Memory B cell (primary cell): ENCODE results near the gene ADAM12.

Source experiments
- ATAC-seq: fragments of 150-1000 bp; cut with Tn5 transposase; 2 replicates; pipeline ENCODE4 v1.10.0; 2021; ENCODE audit warnings: low read depth, mild to moderate bottlenecking, moderate library complexity
- DNase-seq, 2 donors: peaks; one replicate each; pipeline ENCODE4 v3.0.0; 2022; ENCODE audit warnings: low spot score in 2 of 2
- H3K27ac Mint-ChIP-seq: one replicate; pipeline ENCODE4 v1.8.0; 2022; ENCODE audit warnings: mild to moderate bottlenecking, moderate library complexity, mixed read lengths
- H3K27me3 Mint-ChIP-seq: one replicate; pipeline ENCODE4 v1.8.0; 2022; ENCODE audit warnings: mixed read lengths
- H3K36me3 Mint-ChIP-seq: one replicate; pipeline ENCODE4 v1.8.0; 2022; ENCODE audit warnings: mild to moderate bottlenecking, mixed read lengths
- H3K4me1 Mint-ChIP-seq: one replicate; pipeline ENCODE4 v1.8.0; 2022; ENCODE audit warnings: mixed read lengths
- H3K4me3 Mint-ChIP-seq: one replicate; pipeline ENCODE4 v1.8.0; 2022; ENCODE audit warnings: mild to moderate bottlenecking, moderate library complexity, mixed read lengths
- H3K9me3 Mint-ChIP-seq: one replicate; pipeline ENCODE4 v1.8.0; 2022; ENCODE audit warnings: mixed read lengths

ADAM12 gene

DNA sequence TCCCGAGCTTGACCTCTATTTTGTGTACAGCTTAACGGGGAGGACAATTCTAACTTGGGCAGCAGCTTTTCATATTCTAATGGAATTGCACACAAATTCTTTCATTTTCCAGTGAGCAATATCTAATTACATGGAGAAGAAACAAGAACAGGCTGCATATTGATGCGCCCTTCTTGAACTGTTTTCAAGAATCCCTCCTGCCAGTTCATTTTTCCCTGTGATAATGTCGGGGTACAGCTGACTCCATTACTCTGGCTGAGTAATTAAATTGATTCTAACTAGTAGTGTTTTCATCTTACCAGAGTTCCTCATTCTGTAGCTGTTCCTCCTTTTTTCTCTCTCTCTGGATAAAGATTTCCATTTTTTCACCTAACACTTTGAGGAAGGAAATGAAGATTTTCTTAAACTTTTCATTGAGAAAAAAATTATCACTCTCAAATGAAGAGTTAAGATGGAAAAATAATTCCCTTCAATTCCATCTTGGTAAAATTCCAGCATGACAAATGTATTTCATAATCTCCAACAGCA lies 301.1 kb downstream of the ADAM12 start:
- Mint-ChIP-seq H3K36me3 (no peaks in the 10 kb centered on the region), H3K4me3 (no peak overlapping the region), H3K27ac (no peak overlapping the region), H3K4me1 (no peaks in the 10 kb centered on the region), H3K27me3 (peaks cover 6% of the 10 kb centered on the region), H3K9me3 (no peaks in the 10 kb centered on the region)
- ATAC-seq (no peak), DNase-seq (no peak)

DNA sequence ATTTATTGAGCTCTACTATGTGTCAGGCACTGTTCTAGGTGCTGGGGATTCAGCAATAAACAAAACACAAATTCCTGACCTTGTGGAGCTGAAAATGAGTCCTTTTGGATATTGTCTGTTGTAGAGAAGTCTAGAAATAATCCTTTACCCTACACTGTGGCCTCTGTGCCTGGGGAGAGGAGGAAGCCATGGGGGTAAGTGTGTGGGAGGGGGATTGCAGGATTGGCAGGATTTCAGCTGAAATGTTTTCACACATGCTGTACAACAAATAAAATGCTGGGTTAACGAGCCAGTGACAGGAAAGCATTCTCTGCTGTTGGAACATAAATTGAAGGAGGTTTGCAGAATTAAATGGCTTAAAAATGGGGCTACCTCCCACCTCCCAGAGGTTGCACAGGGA lies 302.5 kb downstream of the ADAM12 start:
- no peak overlapping the region for H3K27ac Mint-ChIP-seq
- no peaks in the 10 kb centered on the region for H3K36me3 Mint-ChIP-seq
- H3K4me3 Mint-ChIP-seq = no peak overlapping the region
- DNase-seq (no peak), ATAC-seq (no peak)
- H3K27me3 Mint-ChIP-seq = peaks cover 8% of the 10 kb centered on the region
- H3K9me3 Mint-ChIP-seq = no peaks in the 10 kb centered on the region
- H3K4me1 Mint-ChIP-seq = no peaks in the 10 kb centered on the region

DNA sequence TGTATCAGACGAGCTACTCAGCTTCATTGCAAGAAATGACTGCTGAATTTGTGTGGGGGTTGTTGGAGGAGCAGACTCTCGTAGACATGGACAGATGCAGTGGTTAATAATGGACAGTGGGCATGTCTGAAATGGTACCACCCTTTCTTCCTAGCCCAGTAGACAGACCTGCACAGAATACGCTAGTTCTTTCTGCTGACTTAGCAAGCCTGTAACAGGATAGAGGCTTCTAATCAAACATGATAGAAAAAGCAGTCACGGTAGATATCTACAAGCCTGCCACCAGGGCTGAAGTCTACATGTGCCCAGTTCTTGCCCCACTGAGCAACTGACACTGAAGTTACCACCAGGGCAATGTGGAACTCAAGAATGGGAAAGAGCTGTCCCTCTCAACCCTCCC lies 303.9 kb downstream of the ADAM12 start:
- Mint-ChIP-seq H3K36me3 (no peaks in the 10 kb centered on the region), H3K27ac (no peak overlapping the region), H3K27me3 (peaks cover 10% of the 10 kb centered on the region), H3K4me1 (no peaks in the 10 kb centered on the region), H3K9me3 (no peaks in the 10 kb centered on the region), H3K4me3 (no peak overlapping the region)
- DNase-seq = no peak
- ATAC-seq = no peak

DNA sequence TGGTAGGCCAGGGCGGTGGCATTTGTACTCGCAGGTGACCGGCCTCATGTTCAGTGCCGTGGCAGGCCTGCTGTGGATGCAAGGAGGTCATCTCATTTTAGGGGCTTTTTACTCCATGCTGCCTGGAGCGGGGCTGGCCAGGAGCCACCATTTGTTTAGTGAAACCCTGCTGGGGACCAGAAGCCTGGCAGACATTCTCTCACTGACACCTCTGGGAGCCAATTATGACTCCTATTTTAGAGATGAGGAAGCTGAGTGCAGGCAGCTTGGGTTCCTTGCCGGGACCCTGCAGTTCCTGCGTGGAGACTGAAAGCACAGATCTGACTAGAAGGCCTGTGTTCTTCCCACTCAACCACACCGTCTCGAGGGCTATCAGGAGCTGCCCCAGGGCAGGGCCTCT lies 305.3 kb downstream of the ADAM12 start:
- no peaks in the 10 kb centered on the region for H3K36me3 Mint-ChIP-seq
- no peaks in the 10 kb centered on the region for H3K4me1 Mint-ChIP-seq
- no peak overlapping the region for H3K4me3 Mint-ChIP-seq
- peaks cover 12% of the 10 kb centered on the region for H3K27me3 Mint-ChIP-seq
- H3K27ac Mint-ChIP-seq = no peak overlapping the region
- DNase-seq = no peak
- no peak for ATAC-seq
- no peaks in the 10 kb centered on the region for H3K9me3 Mint-ChIP-seq

DNA sequence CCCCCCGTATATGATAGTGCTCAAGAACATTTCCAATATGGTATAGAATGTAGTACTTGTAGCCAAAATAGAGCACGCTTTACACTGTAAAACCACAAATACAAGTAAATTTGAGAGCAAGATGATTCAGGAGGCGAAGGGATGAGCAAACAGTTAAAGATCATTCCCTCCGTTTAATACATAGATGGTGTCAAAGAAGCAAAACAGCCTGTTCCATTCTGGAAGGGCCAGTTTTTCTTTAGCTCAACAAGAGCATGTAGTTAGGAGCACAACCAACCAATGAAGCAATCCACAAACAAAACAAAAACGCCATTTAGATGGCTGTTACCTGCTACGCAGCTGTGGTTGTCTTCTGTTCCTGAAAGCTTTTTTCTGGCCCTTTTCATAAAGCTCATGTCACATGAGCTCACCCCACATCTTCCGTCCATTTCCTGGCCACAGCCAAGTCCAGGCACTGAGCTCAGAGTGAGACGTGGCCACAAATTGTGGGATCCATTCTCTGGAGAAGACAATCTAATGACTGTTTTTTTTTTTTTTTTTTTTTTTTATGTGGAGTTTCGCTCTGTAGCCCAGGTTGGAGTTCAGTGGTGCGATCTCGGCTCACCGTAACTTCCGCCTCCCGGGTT lies 306.3 kb downstream of the ADAM12 start:
- H3K9me3 Mint-ChIP-seq = no peaks in the 10 kb centered on the region
- H3K36me3 Mint-ChIP-seq = no peaks in the 10 kb centered on the region
- no peak overlapping the region for H3K27ac Mint-ChIP-seq
- no peak overlapping the region for H3K4me3 Mint-ChIP-seq
- ATAC-seq (no peak), DNase-seq (no peak)
- H3K4me1 Mint-ChIP-seq = no peaks in the 10 kb centered on the region
- peaks cover 12% of the 10 kb centered on the region for H3K27me3 Mint-ChIP-seq

DNA sequence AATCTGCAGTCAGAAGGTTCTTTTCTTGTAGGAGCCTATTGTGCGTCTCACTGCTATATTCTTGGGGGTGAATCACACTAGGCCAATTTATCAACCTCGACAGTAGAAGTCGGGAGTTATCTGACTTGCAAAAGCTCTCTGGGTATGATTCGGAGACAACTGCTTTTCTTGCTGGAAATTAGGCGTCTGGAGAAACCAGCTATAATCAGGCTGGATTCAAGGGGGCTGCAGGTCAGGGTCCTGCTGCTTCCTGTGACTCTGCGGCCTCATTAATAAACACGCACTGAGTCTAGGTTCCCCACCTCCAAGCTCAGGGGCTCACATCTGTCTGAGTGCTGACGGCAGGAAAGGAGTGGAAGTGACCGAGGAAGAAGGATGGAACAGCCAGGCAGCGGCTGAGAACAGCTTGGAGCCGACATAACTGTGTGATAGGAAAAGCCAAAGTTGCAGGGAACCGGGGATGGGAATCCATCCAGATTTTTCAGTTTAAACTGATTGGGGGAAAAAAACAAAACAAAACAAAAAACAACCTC lies 307.3 kb downstream of the ADAM12 start:
- DNase-seq (no peak), ATAC-seq (no peak)
- H3K36me3 Mint-ChIP-seq = no peaks in the 10 kb centered on the region
- H3K4me3 Mint-ChIP-seq = no peak overlapping the region
- peaks cover 12% of the 10 kb centered on the region for H3K27me3 Mint-ChIP-seq
- H3K4me1 Mint-ChIP-seq = no peaks in the 10 kb centered on the region
- H3K27ac Mint-ChIP-seq = no peak overlapping the region
- H3K9me3 Mint-ChIP-seq = no peaks in the 10 kb centered on the region

DNA sequence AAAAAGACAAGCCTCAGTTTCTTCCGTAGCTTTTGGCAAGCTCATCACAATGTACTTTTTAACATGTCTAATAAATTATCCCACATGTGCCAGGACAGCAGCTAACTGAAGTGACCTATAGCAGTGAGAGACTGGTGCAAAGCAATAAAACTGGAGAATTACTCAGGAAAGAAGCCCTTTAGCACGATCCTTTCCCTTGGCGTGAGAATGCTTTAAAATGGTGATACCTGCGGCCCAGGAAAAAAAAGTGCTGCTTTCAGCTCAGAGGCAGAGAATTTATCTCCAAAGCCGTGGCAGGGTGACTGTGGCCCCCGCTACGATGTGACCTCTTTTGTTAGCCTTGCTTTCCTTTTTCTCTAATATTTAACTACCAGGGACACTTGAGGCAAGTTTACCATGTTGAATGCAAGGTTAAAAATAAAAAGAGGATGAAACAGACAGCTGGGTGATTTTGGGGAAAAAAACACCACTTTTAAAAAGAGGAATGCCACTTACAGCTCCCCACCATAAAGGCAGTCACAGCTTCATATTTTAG lies 307.9 kb downstream of the ADAM12 start:
- Mint-ChIP-seq H3K9me3 (no peaks in the 10 kb centered on the region), H3K27ac (no peak overlapping the region), H3K4me1 (no peaks in the 10 kb centered on the region), H3K4me3 (no peak overlapping the region), H3K36me3 (no peaks in the 10 kb centered on the region), H3K27me3 (peaks cover 8% of the 10 kb centered on the region)
- DNase-seq (no peak), ATAC-seq (no peak)

DNA sequence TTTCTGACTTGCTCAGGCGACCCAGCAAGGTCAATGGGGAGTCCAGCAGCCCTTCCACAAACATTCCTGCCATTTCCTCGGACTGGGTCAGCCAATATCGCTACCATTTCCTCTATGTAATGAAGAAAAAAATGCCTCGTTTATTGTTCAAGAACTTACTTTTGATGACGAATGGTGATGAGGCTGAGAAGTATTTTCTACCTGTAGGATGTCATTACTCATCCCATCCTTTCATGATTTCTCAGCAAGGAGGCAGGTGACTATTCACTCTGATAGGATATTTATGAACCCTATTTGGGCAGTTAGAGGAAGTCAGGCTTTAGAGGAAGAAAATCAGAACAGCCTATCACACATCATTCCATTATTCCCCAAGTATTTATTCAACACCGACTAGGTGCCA lies 313.3 kb downstream of the ADAM12 start:
- DNase-seq (no peak), ATAC-seq (no peak)
- H3K27me3 Mint-ChIP-seq = peaks cover 9% of the 10 kb centered on the region

DNA sequence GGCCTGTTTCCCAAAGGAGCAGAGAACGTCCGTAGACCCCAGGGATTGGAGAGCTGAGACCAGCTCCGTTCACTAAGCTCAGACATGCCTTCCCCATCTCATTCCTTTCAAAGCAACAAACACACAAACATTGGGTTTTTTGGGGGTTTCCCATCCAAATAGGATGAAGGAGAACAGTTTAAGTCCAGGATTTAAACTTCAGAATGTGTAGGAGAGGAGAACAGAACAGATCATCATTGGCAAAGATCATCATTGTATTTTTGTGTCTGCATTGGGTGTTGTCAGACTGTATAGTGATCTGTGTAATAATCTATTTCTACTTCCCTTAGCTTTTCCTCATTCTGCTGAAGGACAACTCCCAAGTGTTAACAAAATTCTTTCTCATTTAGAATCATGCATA lies 314.0 kb downstream of the ADAM12 start:
- DNase-seq = no peak
- ATAC-seq = no peak
- Mint-ChIP-seq H3K4me3 (no peak overlapping the region), H3K27me3 (peaks cover 10% of the 10 kb centered on the region), H3K36me3 (no peaks in the 10 kb centered on the region), H3K27ac (no peak overlapping the region), H3K4me1 (no peaks in the 10 kb centered on the region), H3K9me3 (no peaks in the 10 kb centered on the region)

More for the DNA sequence above, 313.3 kb downstream of the ADAM12 start:
- Mint-ChIP-seq H3K4me3 (no peak overlapping the region), H3K27ac (no peak overlapping the region), H3K9me3 (no peaks in the 10 kb centered on the region), H3K36me3 (no peaks in the 10 kb centered on the region), H3K4me1 (no peaks in the 10 kb centered on the region)

DNA sequence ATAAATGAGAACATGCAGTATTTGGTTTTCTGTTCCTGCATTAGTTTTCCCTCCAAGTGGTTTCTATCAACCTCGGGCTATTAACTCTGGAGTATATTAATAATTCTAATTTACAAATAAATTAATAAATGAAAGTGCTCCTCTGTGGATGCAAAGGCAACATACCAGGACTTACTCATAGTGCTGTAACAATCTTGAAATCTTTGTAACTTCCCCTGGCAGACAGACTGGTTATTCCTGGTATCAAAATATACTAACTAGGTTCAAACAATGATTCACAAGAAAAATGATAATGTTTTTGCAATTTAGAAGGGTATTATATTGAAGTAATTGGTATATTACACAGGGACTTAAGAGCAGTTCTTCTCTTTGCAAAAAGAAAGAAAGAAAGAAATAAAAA lies 314.7 kb downstream of the ADAM12 start:
- no peak for ATAC-seq
- no peaks in the 10 kb centered on the region for H3K9me3 Mint-ChIP-seq
- H3K27ac Mint-ChIP-seq = no peak overlapping the region
- no peaks in the 10 kb centered on the region for H3K36me3 Mint-ChIP-seq
- no peaks in the 10 kb centered on the region for H3K4me1 Mint-ChIP-seq
- no peak for DNase-seq
- peaks cover 9% of the 10 kb centered on the region for H3K27me3 Mint-ChIP-seq
- H3K4me3 Mint-ChIP-seq = no peak overlapping the region

DNA sequence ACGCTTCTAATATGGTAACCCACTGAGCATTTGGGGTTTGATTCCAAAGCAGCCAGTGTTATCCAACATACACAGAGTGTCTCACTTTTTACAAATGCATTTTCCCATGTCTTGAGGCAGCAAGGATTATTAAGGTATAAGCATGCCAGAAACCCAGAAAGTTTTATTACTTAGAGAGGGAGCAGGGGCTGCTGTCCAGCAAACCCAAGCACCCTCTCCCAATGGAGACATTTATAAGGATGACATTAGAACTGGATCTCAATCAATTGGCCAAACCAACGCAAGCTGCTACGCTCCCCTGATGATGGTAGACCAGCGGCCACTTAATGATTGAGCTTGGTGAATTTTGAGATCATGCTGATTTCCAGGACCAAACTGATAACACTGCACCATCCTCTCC lies 315.7 kb downstream of the ADAM12 start:
- Mint-ChIP-seq H3K36me3 (no peaks in the 10 kb centered on the region), H3K4me1 (no peaks in the 10 kb centered on the region), H3K9me3 (no peaks in the 10 kb centered on the region), H3K27me3 (peaks cover 9% of the 10 kb centered on the region), H3K27ac (no peak overlapping the region), H3K4me3 (no peak overlapping the region)
- ATAC-seq (no peak), DNase-seq (no peak)

DNA sequence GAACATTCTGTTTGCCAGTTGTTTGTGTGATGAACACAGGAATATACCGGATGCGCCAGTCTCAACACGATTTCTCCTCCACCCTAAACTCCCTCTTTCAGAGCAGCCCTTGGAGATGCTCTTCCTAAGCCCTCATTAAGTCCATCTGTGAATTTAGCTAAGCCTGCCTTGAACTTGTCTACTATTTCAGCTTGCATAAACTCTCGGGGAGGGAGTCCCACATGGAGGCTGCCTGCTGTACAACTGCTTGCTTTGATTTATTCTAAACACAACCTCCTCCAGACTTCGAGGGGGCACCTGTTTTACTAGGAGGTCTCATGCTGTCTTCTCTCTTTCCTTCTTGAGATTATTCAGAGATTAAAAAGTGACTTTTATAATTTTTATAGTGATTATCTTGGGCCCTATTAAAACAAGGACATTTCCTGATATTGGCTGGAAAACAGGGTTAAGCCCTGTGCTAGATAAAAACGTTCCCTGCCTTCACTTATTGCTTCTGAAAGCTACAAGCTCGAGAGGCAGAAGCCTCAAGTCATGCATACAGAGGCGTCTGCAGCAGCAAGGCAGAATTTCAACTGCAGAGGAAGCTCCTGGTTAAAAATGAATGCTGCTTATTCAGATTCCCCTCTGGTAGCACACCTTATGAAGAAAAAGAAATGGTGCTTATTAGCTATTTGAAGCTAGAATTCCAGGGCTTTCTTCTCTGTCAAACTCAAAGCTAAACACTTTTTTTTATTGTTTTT lies 317.6 kb downstream of the ADAM12 start:
- Mint-ChIP-seq H3K27ac (no peak overlapping the region), H3K4me1 (no peaks in the 10 kb centered on the region), H3K9me3 (no peaks in the 10 kb centered on the region), H3K4me3 (no peak overlapping the region), H3K36me3 (no peaks in the 10 kb centered on the region), H3K27me3 (peaks cover 9% of the 10 kb centered on the region)
- no peak for ATAC-seq
- no peak for DNase-seq

DNA sequence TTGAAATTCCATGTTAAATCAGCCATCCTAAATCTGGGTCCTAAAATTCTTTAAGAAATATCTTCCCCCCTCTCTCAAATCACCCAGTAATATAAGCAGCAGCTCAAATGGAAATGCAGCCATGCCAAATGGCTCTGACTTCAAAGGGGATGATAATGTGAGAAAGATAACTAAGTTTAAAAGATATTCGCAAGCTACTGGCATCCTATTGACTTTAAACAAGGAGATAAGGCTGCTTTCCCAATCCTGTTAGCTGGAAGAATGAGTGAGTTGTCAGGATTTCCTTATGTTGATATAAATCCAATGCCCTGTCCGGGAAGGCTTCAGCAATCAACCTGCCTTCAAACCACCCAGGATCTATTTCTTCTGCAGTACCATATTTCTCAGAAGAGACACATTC lies 320.0 kb downstream of the ADAM12 start:
- H3K4me1 Mint-ChIP-seq = no peaks in the 10 kb centered on the region
- no peaks in the 10 kb centered on the region for H3K9me3 Mint-ChIP-seq
- peak overlapping the region; percentile 16 for H3K27ac Mint-ChIP-seq
- H3K4me3 Mint-ChIP-seq = no peak overlapping the region
- no peaks in the 10 kb centered on the region for H3K36me3 Mint-ChIP-seq
- peaks cover 7% of the 10 kb centered on the region for H3K27me3 Mint-ChIP-seq
- no peak for DNase-seq
- no peak for ATAC-seq

DNA sequence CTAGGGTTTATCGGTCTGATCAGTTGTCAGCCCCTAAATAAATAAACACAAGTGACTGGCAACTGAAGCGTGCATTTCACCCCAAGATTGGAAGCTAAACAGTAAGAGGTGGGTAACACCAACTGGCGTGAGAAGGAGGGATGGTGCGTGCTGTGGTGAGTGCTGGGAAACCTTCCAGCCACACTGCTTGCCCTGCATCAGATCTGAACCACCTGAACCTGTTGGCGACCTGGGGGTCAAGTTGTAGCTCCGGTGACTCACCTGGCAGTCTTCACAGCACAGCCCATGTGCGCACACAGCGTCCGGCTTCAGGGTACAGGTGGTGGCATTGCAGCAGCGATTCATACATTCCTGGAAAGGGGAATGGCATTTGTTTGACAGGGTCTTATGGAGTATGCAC lies 321.8 kb downstream of the ADAM12 start:
- H3K27me3 Mint-ChIP-seq = peaks cover 7% of the 10 kb centered on the region
- DNase-seq (no peak), ATAC-seq (no peak)
- no peaks in the 10 kb centered on the region for H3K36me3 Mint-ChIP-seq
- H3K4me3 Mint-ChIP-seq = no peak overlapping the region
- no peaks in the 10 kb centered on the region for H3K4me1 Mint-ChIP-seq
- H3K27ac Mint-ChIP-seq = no peak overlapping the region
- no peaks in the 10 kb centered on the region for H3K9me3 Mint-ChIP-seq
